Choroid plexus epithelial cell (primary cell): ENCODE results near the gene NPAS3.

Experiments used
- DNase-seq: peaks from one replicate; pipeline ENCODE4 v3.0.0-alpha.2; 2010; ENCODE audit warnings: low read depth
- H3K4me3 ChIP-seq: 2 replicates; pipeline ENCODE4 v1.5.1; 2011; ENCODE audit warnings: low read depth, mild to moderate bottlenecking, control low read depth, low read length, moderate library complexity
- CTCF ChIP-seq: conservative IDR thresholded peaks from 2 replicates; pipeline ENCODE4 v1.5.1; 2011; ENCODE audit warnings: low read depth, mild to moderate bottlenecking, control low read depth, inconsistent platforms, low read length, moderate library complexity

Gene NPAS3

GRCh38 chr14:32940711-32941667 lies 2.3 kb downstream of the NPAS3 start:
- no peak for TF ChIP-seq CTCF
- DNase-seq, result no peak
- no peak overlapping the region for H3K4me3 ChIP-seq

DNA sequence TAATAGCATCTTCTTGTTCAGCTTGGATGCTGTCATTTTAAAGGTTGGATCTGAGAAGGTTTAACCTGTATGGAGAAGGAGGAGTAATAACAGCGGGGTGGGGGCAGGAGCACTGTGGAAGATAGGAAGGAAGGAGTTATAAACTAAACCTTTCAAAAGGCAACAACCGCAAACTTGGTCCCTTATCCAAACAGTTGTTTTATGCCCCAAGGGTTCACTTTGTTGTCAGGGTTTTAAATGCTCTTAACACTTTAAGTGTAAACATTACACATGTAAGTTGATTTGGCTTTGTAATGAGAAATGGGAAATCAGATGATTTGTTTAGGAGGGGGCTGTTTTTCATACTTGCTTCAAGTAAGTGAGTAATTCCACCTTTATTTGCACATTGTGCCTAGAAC lies 3.0 kb downstream of the NPAS3 start:
- DNase-seq, result no peak
- no peak for TF ChIP-seq CTCF

DNA sequence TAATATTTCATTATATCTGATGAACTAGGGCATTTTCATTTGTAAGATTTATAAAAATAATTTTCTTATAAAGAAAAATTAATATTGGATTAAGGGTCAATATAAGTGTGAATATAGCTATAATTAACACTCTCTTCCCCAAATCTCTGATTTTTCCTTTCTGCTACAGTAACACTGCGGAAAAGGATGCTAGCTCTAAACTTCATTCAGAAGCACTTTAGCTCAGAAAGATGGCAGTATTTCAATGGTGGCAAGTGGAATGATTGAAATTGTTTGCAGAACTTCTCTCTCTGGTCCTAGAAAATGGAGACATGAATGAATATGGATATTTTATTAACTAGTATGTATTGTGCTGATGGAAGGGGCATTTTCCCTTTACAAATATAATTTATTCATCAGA lies 8.4 kb downstream of the NPAS3 start:
- H3K4me3 ChIP-seq, result no peak overlapping the region
- DNase-seq, result no peak
- no peak for TF ChIP-seq CTCF

More for the DNA sequence above, 3.0 kb downstream of the NPAS3 start:
- H3K4me3 ChIP-seq, result no peak overlapping the region

DNA sequence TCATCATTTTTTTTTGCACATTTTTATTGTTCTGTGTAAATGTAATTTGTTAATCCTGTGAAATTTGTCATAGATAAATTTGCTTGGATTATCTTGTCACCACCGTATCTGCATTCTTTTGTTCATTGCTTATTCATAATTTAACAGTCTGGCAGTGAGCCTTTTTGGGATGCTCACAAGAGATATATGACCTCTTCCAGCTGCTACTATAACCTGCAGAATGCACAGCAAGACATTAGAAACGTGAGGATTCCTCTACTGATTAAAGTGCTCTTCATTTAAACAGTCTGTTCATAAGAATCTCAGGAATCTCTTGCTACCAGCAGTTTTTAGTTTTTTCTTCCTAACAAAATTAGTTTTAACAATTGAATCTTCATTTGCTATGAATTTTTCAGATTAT lies 9.1 kb downstream of the NPAS3 start:
- no peak overlapping the region for H3K4me3 ChIP-seq
- no peak for DNase-seq
- no peak for TF ChIP-seq CTCF

GRCh38 chr14:32950584-32950983 lies 11.9 kb downstream of the NPAS3 start:
- TF ChIP-seq CTCF, result no peak
- no peak overlapping the region for H3K4me3 ChIP-seq
- DNase-seq, result peak; percentile 75

DNA sequence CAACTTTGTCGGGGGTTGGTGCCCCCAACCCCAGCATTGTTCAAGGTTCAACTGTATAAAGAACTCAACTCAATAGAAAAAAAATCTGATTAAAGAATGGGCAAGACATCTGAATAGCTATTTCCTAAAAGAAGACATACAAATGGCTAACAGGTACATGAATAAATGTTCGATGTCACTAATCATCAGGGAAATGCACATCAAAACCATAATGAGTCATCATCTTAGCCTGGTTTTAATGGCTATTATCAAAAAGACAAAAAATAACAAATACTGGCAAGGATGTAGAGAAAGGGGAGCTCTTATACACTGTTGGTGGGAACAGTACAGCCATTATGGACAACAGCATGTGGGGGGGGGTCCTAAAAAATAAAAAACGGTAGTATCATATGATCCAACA lies 28.7 kb downstream of the NPAS3 start:
- no peak for TF ChIP-seq CTCF
- no peak for DNase-seq
- no peak overlapping the region for H3K4me3 ChIP-seq

- H3K4me3 ChIP-seq, result no peak overlapping the region
- DNase-seq, result no peak
- no peak for TF ChIP-seq CTCF
Observed at GRCh38 chr14:32968972-32969544, 30.4 kb downstream of the NPAS3 start.
